ENCODE results near the gene TMEM44.

GRCh38 chr3:194570898-194571297 is 62.3 kb downstream of the TMEM44 start:
- TF ChIP-seq CTCF (conservative IDR thresholded peaks at IDR 0.05; ENCODE audit: low read depth, low read length) (no peak), CEBPB (IDR thresholded peaks at IDR 0.05; ENCODE audit: low read depth, low read length) (no peak), ELK1 (IDR thresholded peaks at IDR 0.05; ENCODE audit: borderline replicate concordance, low read depth, low read length) (no peak), POLR2A (IDR thresholded peaks at IDR 0.05; ENCODE audit: low read depth, low read length) (no peak), BHLHE40 (IDR thresholded peaks at IDR 0.05; ENCODE audit: low read depth, low read length) (no peak), MAFK (IDR thresholded peaks at IDR 0.05; ENCODE audit: low read depth, low read length) (no peak), RCOR1 (IDR thresholded peaks at IDR 0.05; ENCODE audit: insufficient replicate concordance, low read length) (no peak), FOS (IDR thresholded peaks at IDR 0.05; ENCODE audit: low read depth, low read length) (no peak)
